Bronchial epithelial cell (primary cell): Measurements from ENCODE around the gene MIER3. TPM values are rescaled to one million over a fixed set of nuclear protein-coding genes. Genes with fewer than 3 reads are reported as not detected.
A peak's percentile ranks its signal among the peaks of the same experiment; 100 is the strongest.

Experiments
- DNase-seq: peaks from one replicate; pipeline ENCODE4 v3.0.0-alpha.2; 2010; ENCODE audit warnings: low read depth
- FAIRE-seq: peaks from 2 replicates; lab custom pipeline; 2011; peaks lifted over from hg19 to GRCh38; lab: Jason Lieb, UNC
- H3K27me3 ChIP-seq: 2 replicates; pipeline ENCODE4 v1.5.1; 2011; ENCODE audit warnings: low read length; ENCODE audit not compliant: control insufficient read depth, insufficient read depth
- H3K36me3 ChIP-seq: 2 replicates; pipeline ENCODE4 v1.5.1; 2011; ENCODE audit warnings: low read length; ENCODE audit not compliant: control insufficient read depth, insufficient read depth
- H3K4me3 ChIP-seq: 2 replicates; pipeline ENCODE4 v1.5.1; 2011; ENCODE audit warnings: mild to moderate bottlenecking, low read depth, low read length, control low read depth
- CTCF ChIP-seq: IDR thresholded peaks from 2 replicates; pipeline ENCODE4 v1.5.1; 2011; ENCODE audit warnings: mild to moderate bottlenecking, moderate library complexity, low read length, control low read depth, inconsistent platforms; ENCODE audit not compliant: insufficient read depth, severe bottlenecking
- total RNA-seq: library from RNA; depleted of rRNA; stranded (reverse); fragments of >200 nt; gene quantifications from 2 replicates; pipeline ENCODE4 v1.2.1, GENCODE V29; 2014

MIER3 gene
- total RNA-seq, 1 donor from 2014 or later = 32.9 TPM

- H3K36me3 ChIP-seq = peaks cover 4% of the 10 kb centered on the region
- no peak for TF ChIP-seq CTCF
- H3K4me3 ChIP-seq = no peak overlapping the region
- FAIRE-seq (no peak), DNase-seq (no peak)
- H3K27me3 ChIP-seq = no peaks in the 10 kb centered on the region
These were observed 33.9 kb downstream of the MIER3 start for GRCh38 chr5:56918054-56918453.

- Histone ChIP-seq H3K27me3 (no peaks in the 10 kb centered on the region), H3K36me3 (peaks cover 3% of the 10 kb centered on the region), H3K4me3 (no peak overlapping the region)
- FAIRE-seq (no peak), DNase-seq (no peak)
- TF ChIP-seq CTCF = no peak
These were observed 34.4 kb downstream of the MIER3 start for GRCh38 chr5:56917534-56917933.

- H3K4me3 ChIP-seq = no peak overlapping the region
- DNase-seq (no peak), FAIRE-seq (no peak)
- H3K36me3 ChIP-seq = peaks cover 1% of the 10 kb centered on the region
- TF ChIP-seq CTCF = no peak
- no peaks in the 10 kb centered on the region for H3K27me3 ChIP-seq
These were observed 37.2 kb downstream of the MIER3 start for GRCh38 chr5:56914678-56915077.

- Histone ChIP-seq H3K36me3 (peaks cover 1% of the 10 kb centered on the region), H3K4me3 (no peak overlapping the region), H3K27me3 (no peaks in the 10 kb centered on the region)
- no peak for TF ChIP-seq CTCF
- no peak for DNase-seq
- FAIRE-seq = no peak
These were observed 38.2 kb downstream of the MIER3 start for GRCh38 chr5:56913766-56914165.

- FAIRE-seq (no peak), DNase-seq (peak; percentile 53)
- peak overlapping the region; percentile 63 for H3K4me3 ChIP-seq
- TF ChIP-seq CTCF = no peak
- H3K27me3 ChIP-seq = no peaks in the 10 kb centered on the region
- peaks cover 1% of the 10 kb centered on the region for H3K36me3 ChIP-seq
These were observed 41.5 kb downstream of the MIER3 start for GRCh38 chr5:56910210-56910965.
